Liver (tissue), 3 donors: ENCODE data around the gene SIRT2.

Experiments used
- EGR1 ChIP-seq, 2 donors: IDR thresholded peaks; 2 replicates each; pipeline ENCODE4 v1.6.1; 2016 to 2018; ENCODE audit warnings: antibody characterized with exemption in 2 of 2, low read depth in 2 of 2
- TF ChIP-seq, protein P1 (sequence below): fragments of 150-350 bp; IDR thresholded peaks from 2 replicates; pipeline ENCODE4 v1.5.1; 2017; ENCODE audit warnings: improper control_type of control experiment, low read depth, low read length; ENCODE audit not compliant: missing input control
- donor health status: healthy.
- donor health status: healthy.

DNA sequence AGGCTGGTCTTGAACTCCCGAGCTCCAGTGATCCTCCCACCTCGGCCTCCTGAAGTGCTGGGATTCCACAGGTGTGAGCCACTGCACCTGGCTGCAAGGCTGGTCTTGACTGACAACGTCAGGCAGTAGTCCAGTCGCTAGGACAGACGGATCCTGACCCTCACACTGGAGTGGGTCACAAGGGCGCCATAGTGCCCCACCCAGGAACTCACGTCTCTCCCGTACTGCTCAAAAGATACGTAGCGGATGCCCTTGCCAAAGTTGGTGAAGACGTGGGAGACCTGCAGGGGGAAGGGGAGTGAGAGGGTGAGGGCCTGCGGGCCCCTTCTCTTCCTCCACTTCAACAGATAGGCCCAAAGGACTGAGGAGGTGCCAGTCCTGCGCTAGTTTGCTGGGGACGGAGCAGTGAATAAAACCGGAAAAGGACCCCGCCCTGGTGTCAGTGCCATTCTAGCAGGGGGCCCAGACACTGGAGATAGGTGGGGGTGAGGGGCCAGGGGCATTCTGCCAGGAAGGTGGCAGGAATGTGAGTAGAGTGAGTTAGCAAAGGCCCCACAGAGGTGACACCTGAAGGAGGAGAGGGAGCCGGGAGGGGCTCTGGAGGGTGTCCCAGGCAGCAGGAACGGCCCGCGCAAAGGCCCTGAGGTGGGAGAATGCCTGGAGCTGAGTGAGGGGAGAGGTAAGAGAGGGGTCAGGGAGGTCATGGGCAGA, 43.2 kb upstream of the SIRT2 start:
- TF ChIP-seq, protein P1, sequence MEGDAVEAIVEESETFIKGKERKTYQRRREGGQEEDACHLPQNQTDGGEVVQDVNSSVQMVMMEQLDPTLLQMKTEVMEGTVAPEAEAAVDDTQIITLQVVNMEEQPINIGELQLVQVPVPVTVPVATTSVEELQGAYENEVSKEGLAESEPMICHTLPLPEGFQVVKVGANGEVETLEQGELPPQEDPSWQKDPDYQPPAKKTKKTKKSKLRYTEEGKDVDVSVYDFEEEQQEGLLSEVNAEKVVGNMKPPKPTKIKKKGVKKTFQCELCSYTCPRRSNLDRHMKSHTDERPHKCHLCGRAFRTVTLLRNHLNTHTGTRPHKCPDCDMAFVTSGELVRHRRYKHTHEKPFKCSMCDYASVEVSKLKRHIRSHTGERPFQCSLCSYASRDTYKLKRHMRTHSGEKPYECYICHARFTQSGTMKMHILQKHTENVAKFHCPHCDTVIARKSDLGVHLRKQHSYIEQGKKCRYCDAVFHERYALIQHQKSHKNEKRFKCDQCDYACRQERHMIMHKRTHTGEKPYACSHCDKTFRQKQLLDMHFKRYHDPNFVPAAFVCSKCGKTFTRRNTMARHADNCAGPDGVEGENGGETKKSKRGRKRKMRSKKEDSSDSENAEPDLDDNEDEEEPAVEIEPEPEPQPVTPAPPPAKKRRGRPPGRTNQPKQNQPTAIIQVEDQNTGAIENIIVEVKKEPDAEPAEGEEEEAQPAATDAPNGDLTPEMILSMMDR = no peak
- no peak for TF ChIP-seq EGR1 (IDR thresholded peaks at IDR 0.05; ENCODE audit: low read depth in 2 of 2)
